Suprapubic skin (tissue), 4 donors: ENCODE data around the gene PLA2G2D. TPM values are rescaled to one million over a fixed set of nuclear protein-coding genes. Genes with fewer than 3 reads are reported as not detected.

ENCODE experiments used
- DNase-seq, 2 donors: peaks; one replicate each; pipeline ENCODE4 v3.0.0-alpha.2; 2019; ENCODE audit warnings: low spot score in 2 of 2
- H3K27ac ChIP-seq: fragments of 200-600 bp; sonication (generic); one replicate; pipeline ENCODE4 v1.5.1; 2019
- H3K27me3 ChIP-seq: fragments of 200-600 bp; sonication (generic); one replicate; pipeline ENCODE4 v1.5.1; 2019
- H3K36me3 ChIP-seq: fragments of 200-600 bp; sonication (generic); one replicate; pipeline ENCODE4 v1.5.1; 2019
- H3K4me1 ChIP-seq: fragments of 200-600 bp; sonication (generic); one replicate; pipeline ENCODE4 v1.5.1; 2019
- H3K4me3 ChIP-seq: fragments of 200-600 bp; sonication (generic); one replicate; pipeline ENCODE4 v1.5.1; 2019; ENCODE audit warnings: mild to moderate bottlenecking
- H3K9me3 ChIP-seq: fragments of 200-600 bp; sonication (generic); one replicate; pipeline ENCODE4 v1.5.1; 2019
- EP300 ChIP-seq: sonication (generic); formaldehyde crosslinking; IDR thresholded peaks from one replicate; pipeline ENCODE4 v1.6.1; 2017; ENCODE audit warnings: antibody characterized with exemption
- POLR2A ChIP-seq, 2 donors: fragments of 450-650 bp; IDR thresholded peaks; one replicate each; pipeline ENCODE4 v1.6.1; 2017; ENCODE audit warnings: antibody characterized with exemption in 2 of 2, mild to moderate bottlenecking in 2 of 2, moderate library complexity in 2 of 2
- POLR2AphosphoS5 ChIP-seq, 3 donors: sonication (generic); formaldehyde crosslinking; IDR thresholded peaks; one replicate each; pipeline ENCODE4 v1.6.1; 2017; ENCODE audit warnings: antibody characterized with exemption in 3 of 3
- WGBS: methylation state at CpG from one replicate; pipeline ENCODE4 v1.1.5; 2018; 5-methylcytosine and 5-hydroxymethylcytosine counted together
- total RNA-seq, 4 donors: library from RNA; depleted of rRNA; stranded (reverse); fragments of >200 nt; gene quantifications; one replicate each; pipeline ENCODE4 v1.1.0, GENCODE V29; 2016
- TF ChIP-seq, protein P1 (sequence below), 2 donors: fragments of 200-600 bp in 1 of 2; fragments of 450-650 bp in 1 of 2; sonication (generic) in 1 of 2; IDR thresholded peaks; one replicate each; pipeline ENCODE4 v1.5.1; 2016 to 2019; ENCODE audit warnings: antibody characterized with exemption in 2 of 2, mild to moderate bottlenecking in 1 of 2, moderate library complexity in 1 of 2

Gene PLA2G2D
- total RNA-seq, 4 donors from 2014 or later: not detected

- Histone ChIP-seq H3K36me3 (no peaks in the 10 kb centered on the region), H3K27me3 (no peaks in the 10 kb centered on the region), H3K9me3 (no peaks in the 10 kb centered on the region), H3K27ac (no peak overlapping the region), H3K4me3 (no peak overlapping the region), H3K4me1 (peaks cover 9% of the 10 kb centered on the region)
- whole genome bisulfite sequencing: 90% methylated on average over 7 of the region's 13 CpGs
- TF ChIP-seq POLR2AphosphoS5 (IDR thresholded peaks at IDR 0.05) (no peak), EP300 (no peak), POLR2A (IDR thresholded peaks at IDR 0.05) (no peak)
- TF ChIP-seq, protein P1, sequence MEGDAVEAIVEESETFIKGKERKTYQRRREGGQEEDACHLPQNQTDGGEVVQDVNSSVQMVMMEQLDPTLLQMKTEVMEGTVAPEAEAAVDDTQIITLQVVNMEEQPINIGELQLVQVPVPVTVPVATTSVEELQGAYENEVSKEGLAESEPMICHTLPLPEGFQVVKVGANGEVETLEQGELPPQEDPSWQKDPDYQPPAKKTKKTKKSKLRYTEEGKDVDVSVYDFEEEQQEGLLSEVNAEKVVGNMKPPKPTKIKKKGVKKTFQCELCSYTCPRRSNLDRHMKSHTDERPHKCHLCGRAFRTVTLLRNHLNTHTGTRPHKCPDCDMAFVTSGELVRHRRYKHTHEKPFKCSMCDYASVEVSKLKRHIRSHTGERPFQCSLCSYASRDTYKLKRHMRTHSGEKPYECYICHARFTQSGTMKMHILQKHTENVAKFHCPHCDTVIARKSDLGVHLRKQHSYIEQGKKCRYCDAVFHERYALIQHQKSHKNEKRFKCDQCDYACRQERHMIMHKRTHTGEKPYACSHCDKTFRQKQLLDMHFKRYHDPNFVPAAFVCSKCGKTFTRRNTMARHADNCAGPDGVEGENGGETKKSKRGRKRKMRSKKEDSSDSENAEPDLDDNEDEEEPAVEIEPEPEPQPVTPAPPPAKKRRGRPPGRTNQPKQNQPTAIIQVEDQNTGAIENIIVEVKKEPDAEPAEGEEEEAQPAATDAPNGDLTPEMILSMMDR (IDR thresholded peaks at IDR 0.05): no peak
- DNase-seq: peak in 1 of 2 donors; percentile 33
These were observed 22.8 kb upstream of the PLA2G2D start for GRCh38 chr1:20142001-20142710.

- TF ChIP-seq, protein P1 (IDR thresholded peaks at IDR 0.05): no peak
- no peak for TF ChIP-seq EP300
- TF ChIP-seq POLR2A (IDR thresholded peaks at IDR 0.05): no peak
- TF ChIP-seq POLR2AphosphoS5 (IDR thresholded peaks at IDR 0.05): no peak
- Histone ChIP-seq H3K9me3 (no peaks in the 10 kb centered on the region), H3K36me3 (no peaks in the 10 kb centered on the region), H3K27me3 (no peaks in the 10 kb centered on the region), H3K4me1 (peaks cover 14% of the 10 kb centered on the region), H3K4me3 (no peak overlapping the region), H3K27ac (no peak overlapping the region)
- 93% methylated on average over 3 of the region's 7 CpGs for WGBS
- peak; percentile 33 to 71 for DNase-seq
These were observed 22.1 kb upstream of the PLA2G2D start for GRCh38 chr1:20141466-20141865.

DNA sequence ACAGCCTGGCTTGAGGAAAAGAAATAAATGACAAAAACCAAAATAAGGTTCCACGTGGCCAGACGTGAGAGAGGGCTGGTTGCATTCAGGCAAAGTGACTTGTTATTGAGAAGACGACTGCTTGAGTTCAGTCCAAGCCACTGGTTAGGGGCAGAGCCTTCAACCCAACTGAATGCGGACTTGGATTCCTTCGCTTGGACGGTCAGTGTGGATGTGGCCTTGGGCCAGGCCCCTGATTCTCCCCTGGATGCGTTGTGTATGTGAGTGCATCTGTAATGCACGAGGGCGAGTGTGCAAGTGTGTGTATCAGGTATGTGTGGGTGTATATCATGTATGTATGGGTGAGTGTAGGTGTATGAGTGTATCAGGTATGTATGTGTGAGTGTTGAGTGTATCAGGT, 21.7 kb upstream of the PLA2G2D start:
- Histone ChIP-seq H3K9me3 (no peaks in the 10 kb centered on the region), H3K36me3 (no peaks in the 10 kb centered on the region), H3K27me3 (no peaks in the 10 kb centered on the region), H3K4me3 (no peak overlapping the region), H3K27ac (no peak overlapping the region), H3K4me1 (peaks cover 15% of the 10 kb centered on the region)
- 89% methylated on average over 9 of the region's 9 CpGs for WGBS
- TF ChIP-seq, protein P1 (IDR thresholded peaks at IDR 0.05): no peak
- no peak for TF ChIP-seq POLR2A (IDR thresholded peaks at IDR 0.05)
- no peak for TF ChIP-seq EP300
- TF ChIP-seq POLR2AphosphoS5 (IDR thresholded peaks at IDR 0.05): no peak
- peak; percentile 26 to 47 for DNase-seq

DNA sequence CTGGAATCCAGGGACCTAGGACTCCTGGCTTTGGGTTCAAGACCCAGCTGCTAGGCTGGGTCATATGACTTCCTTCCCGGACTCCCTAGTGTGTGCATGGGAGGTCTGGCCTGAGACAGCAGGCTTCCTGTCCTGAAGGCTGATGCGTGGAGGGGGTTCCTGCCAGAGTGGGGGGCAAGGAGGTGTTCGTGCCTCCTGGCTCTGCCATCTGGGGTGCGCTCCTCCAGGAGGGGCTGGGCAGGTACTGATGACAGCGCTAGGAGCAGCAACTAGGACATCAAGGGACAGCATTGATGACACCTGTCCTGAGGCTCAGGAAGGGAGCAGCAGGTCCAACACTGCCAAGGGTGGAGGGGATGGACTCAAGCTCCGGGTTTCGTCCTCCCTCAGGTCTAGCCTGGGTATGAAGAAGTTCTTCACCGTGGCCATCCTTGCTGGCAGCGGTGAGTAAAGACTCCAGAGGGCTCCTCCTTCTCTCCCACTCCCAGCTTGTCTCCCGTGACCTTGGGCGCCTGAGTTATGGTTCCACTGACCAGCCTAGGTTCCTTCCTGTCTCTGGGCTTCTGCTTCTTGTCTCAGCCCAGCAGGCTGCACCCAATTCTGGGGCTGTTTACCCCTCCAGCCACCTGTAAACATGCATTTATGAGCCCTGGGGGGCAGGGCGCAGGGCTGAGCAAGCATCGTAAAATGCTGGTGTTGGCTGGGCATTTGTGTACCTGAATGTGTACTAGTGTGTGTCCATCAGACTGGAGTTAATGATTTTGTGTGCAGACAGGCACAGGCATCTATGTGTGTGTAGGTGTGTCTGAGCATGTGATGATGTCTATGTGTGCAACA, 20.7 kb upstream of the PLA2G2D start:
- Histone ChIP-seq H3K4me1 (peaks cover 15% of the 10 kb centered on the region), H3K36me3 (no peaks in the 10 kb centered on the region), H3K4me3 (no peak overlapping the region), H3K27me3 (no peaks in the 10 kb centered on the region), H3K27ac (no peak overlapping the region), H3K9me3 (no peaks in the 10 kb centered on the region)
- peak; percentile 46 to 61 for DNase-seq
- TF ChIP-seq POLR2AphosphoS5 (IDR thresholded peaks at IDR 0.05) (no peak), EP300 (no peak), POLR2A (IDR thresholded peaks at IDR 0.05) (no peak)
- TF ChIP-seq, protein P1 (IDR thresholded peaks at IDR 0.05): no peak
- 84% methylated on average over 7 of the region's 13 CpGs for WGBS

DNA sequence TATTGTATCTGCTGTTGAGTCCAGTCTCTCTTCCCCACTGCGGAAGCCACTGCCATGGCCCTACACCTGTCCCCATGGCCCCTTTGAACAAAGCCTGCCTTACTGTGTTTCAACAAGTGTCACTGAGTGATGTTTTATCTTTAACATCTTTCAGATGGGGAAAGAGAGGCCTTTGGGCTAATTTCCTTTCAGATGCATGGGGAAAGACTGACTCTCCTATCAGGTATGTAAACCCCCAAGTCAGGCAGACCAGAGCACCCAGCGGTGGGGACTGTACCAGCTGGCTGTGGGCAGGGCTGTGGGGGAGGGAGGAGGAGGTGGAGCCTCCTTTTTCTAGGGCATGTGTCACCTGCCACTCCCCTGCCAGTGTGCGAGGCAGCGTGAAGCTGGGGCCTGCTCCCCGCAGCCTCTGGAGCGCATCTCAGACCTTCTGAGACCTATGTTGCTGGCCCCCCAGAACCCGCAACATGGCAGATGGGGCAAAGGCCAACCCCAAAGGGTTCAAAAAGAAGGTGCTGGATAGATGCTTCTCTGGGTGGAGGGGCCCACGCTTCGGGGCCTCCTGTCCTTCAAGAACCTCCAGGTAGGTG, 19.7 kb upstream of the PLA2G2D start, which contains the start of gene PLA2G2F:
Gene PLA2G2F, plus strand, starts transcription at position 363 of the 590 bp plus-strand sequence. Its CDS starts 105 bp downstream, at position 468.
- no peaks in the 10 kb centered on the region for H3K27me3 ChIP-seq
- no peaks in the 10 kb centered on the region for H3K36me3 ChIP-seq
- 95% methylated on average over 8 of the region's 9 CpGs for WGBS
- H3K9me3 ChIP-seq: no peaks in the 10 kb centered on the region
- H3K4me1 ChIP-seq: peaks cover 15% of the 10 kb centered on the region
- H3K27ac ChIP-seq: no peak within 1 kb of the TSS
- TF ChIP-seq, protein P1 (IDR thresholded peaks at IDR 0.05): no peak
- no peak for TF ChIP-seq POLR2AphosphoS5 (IDR thresholded peaks at IDR 0.05)
- TF ChIP-seq EP300: no peak
- no peak for TF ChIP-seq POLR2A (IDR thresholded peaks at IDR 0.05)
- H3K4me3 ChIP-seq: no peak within 1 kb of the TSS
- DNase-seq: peak; percentile 31 to 40
